HT-29 (cell line): ENCODE data around the gene NMT1. TPM values are rescaled to one million over a fixed set of nuclear protein-coding genes. Genes with fewer than 3 reads are reported as not detected.

Source experiments
- DNase-seq: peaks from one replicate; pipeline ENCODE4 v3.0.0-alpha.2; 2015; ENCODE audit warnings: low spot score
- total RNA-seq: library from RNA; depleted of rRNA; stranded (reverse); fragments of >200 nt; shearing (Covaris generic); gene quantifications from 2 replicates; pipeline ENCODE4 v1.2.3, GENCODE V29; 2014

NMT1 gene
- total RNA-seq, 1 experiment from 2014 or later = 59.2 TPM

DNA sequence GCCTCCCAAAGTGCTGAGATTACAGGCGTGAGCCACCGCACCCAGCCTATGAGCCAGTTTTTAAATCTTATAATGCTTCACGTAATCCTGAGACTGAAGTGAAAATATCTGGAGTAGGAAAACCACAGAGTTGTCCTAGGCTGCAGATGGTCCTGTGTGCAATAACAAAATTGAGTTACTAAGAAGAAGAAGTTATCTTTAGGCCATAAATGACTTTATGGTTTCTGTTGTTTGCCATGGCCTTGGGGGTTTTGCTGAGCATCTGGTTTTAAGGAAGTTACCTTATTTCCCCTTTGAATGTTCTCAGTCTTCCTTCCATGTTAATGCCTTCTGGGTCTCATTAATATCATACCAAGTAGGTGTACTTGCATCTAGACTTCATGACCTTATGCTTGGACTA, 16.5 kb downstream of the NMT1 start:
- no peak for DNase-seq

DNA sequence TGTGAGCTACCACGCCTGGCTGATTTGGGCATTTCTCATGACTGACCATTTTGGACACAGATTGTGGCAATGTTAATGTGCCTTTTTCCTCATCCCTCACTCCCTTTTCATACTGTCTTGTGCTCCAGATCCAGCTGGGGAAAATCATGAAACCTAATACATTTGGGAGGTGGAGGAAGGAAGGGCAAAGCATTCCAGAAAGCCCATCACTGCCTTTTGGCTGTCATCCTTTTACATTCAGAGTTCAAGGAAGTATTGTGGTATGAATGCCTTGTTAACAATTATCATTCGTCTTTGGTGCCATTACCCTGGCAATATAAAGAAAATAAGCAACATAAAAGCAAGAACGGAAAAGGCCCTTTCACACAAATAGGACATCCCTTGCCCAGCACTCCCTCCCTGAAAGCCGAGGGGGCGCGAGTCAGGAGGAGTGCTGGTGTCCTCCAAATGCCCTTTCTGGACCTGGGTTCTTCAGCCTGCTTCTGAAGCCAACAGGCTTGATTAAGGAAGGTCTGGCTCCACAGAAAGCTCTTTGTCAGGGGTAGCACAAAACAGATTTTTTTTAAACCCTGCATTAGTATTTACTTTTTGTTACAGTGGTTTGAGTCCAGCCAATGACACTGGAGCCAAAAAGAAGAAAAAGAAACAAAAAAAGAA, 20.1 kb downstream of the NMT1 start:
- no peak for DNase-seq

DNA sequence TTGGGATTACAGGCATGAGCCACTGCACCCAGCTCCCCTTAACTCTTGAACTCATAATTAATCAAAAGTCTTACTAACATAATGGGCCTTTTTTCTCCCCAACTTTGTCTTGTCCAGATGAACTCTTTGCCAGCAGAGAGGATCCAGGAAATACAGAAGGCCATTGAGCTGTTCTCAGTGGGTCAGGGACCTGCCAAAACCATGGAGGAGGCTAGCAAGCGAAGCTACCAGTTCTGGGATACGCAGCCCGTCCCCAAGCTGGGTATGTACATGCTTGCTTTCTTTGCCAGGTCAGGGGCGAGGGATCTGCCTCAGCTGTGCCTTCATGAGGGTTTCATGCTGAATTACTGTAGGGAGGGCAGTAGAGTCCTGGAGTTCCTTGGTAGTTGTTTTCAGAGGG, 25.3 kb downstream of the NMT1 start:
- DNase-seq = no peak

DNA sequence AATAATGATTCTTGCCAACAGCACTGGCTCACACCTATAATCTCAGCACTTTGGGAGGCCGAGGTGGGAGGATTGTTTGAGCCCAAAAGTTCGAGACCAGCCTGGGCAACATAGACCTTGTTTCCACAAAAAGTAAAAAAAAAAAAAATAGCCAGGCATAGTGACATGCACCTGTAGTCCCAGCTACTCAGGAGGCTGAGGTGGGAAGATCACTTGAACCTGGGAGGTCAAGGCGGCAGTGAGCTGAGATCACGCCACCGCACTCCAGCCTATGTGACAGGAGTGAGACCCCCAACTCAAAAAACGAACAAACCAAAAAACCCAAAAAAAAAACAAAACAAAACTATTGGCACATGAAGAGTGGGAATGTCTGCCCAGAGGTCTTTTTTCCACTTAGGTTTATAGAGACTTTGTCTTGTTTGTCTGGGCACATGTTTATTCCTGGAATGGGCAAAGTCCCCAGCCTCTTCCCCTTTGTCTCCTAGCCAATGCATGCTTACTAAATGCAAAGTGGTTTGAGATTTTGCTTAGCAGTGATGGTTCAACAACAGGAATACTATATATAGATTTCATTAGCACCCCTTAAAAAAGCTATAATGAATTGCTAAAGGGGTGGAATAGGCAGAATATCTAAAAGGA, 25.9 kb downstream of the NMT1 start:
- no peak for DNase-seq

DNA sequence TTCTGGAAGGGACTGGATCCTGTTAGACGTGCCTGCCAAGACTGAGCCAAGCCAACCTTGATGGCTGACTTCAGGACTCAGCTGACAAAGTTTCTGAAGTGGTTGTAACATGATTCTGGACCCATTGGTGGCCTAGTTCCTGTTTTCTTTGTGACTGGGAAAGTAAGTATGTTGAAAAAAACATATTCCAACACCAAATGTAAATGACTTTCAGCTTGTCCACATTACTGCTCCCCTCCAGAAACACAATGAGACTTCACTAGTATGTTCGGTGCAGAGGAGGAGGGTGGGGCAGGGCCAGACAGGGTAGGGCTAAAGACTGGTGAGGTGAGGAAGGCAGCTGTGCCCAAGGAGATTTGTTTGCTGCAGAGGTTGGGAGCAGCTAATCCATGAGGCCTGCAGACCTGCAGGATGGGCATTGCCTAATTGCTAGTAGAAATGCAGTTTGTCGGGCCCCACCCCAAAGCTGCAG, 26.4 kb downstream of the NMT1 start:
- no peak for DNase-seq

DNA sequence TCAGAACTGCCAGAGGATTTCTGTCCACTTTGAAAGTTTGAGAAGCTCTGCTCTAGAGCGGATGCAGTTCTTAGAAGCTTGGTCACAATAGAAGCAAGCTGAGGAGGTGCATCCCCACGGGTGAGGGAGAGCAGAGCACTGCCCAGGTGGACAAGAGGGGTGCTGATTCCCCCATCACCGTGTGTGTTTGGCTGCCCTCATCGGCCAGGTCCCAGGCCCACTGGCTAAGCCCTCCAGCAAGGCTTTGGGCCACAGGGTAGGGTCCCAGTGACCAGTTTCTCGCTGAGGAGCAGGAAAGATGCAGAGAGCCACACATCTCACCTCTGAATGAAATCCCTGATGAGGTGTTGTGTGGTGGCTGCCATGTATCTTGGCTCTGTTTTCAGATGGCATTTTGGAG, 26.9 kb downstream of the NMT1 start:
- no peak for DNase-seq

DNA sequence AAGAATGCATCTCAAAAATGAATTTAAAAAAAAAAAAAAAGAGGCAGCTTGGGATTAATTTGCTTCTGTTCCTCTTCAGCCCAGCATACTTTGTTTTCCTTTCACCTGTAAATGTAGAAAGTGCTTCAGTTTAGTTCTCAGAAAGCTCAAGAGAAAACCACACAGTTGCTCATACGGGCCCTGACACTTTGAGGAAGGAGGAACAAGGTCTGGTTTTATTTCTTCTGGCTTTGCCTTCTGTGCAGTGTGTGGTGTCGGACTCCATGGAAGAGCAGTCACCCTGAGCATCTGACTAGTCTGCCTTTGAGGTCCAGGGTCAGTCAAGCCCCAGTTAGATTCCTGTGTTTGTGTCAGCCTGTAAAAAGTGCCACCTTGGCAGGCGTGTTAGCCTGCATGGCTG, 27.6 kb downstream of the NMT1 start:
- no peak for DNase-seq

DNA sequence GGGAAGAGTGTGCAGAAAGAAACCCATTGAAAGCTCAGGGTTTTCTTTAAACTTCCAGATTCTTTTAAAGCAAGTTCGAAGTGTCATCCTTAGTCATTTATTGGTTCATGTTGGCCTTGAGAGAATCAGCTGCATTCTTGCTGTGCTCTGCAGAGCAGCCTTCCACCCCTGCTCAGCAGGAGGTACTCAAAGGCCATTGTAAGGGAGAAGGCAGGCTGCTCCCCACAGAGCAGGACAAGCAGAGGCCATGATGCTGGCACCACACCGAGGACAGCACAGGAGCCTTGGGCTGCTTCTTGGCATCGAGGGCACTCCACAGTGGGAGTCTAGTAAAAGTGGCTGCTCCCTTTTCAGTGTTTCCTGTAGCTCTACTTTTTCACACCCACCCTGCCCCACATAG, 29.6 kb downstream of the NMT1 start:
- no peak for DNase-seq

DNA sequence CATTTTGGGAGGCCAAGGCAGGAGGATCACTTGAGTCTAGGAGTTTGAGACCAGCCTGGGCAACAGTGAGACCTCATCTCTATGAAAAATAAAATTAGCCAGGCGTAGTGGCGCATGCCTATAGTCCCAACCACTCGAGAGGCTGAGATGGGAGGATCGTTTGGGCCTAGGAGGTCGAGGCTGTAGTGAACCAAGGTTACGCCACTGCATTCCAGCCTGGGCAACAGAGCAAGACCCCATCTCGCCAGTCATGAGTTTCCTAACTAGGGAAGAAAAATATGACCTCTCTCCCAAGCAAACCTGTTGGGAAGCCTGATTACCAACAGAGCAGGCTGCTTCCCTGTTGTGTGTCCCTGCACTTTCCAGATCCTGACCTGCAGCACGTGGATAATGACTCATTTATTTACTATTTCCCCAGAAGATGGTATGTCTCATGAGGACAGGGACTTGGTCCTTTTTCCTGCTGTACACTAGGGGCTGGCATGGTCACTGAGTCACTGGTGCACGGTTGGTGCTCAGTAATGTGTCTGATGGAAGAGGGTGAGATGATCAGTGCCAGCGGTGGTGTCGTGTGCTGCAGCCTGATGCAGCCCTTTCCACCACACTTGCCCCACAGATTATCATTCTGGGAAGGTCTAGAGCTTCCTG, 30.8 kb downstream of the NMT1 start:
- DNase-seq = no peak

DNA sequence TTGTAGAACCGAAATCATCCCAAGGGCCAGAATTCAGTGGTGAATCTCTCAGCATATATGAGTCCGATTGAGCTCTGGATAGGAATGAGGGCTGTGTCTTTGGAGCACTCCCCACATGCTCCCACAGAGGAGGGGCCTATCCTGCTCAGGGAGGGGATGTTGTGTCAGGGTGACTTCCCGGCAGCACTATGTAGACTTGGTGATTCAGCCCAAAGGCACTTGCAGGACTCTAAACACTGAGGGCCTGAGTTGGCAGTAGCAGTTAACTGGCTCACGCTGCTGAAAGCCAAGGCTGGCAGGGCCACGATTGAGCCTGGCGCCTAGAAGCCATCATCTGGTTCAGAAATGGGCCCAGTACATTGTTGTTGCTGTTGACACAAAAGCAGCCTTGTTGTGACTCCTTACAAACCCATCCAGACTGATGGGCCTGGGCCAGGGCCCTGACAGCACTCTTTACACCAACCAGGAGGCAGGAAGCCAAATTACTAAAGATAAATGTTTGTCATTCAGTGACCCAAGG, 31.9 kb downstream of the NMT1 start:
- no peak for DNase-seq

DNA sequence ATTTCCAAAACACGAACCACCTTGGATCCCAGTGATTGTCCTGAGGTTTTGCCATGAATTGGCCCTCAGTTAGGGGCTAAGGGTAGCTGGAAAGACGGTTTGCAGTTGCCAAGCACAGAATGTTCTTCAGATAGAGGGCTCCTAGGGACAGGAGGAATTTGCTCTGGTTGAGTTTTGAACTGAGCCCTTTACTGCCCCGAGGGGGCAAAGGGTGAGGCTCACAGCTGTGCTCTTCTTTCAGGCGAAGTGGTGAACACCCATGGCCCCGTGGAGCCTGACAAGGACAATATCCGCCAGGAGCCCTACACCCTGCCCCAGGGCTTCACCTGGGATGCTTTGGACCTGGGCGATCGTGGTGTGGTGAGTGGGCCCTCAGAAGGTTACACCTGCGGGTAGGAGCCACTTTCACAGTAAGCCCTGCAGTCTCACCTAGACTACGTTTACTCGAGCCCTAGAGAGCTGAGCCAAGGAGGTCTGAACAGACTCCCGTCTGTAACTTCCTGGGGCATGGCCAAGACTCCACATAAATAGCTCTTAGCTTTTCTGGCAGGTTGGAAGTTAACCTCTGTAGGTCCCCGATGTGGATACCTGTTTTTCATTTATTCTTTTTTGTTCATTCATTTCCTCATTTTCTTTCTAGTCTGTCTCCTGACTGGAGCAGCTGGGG, 32.5 kb downstream of the NMT1 start:
- no peak for DNase-seq

DNA sequence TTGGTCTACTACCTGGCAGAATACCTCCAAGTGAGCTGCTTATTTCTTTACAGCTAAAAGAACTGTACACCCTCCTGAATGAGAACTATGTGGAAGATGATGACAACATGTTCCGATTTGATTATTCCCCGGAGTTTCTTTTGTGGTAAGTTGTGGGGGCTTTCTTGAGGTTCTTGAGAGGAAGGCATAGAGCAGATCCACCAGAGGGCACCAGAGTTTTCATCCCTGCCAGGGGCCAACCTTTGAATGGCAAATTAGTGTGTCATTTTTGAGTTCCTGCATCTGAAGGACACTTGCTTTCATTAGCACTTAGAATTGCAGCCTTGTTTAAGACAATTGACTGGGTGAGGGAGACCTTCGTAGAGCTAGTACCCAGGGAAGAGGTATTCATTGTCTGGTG, 35.0 kb downstream of the NMT1 start:
- peak; percentile 64 for DNase-seq

DNA sequence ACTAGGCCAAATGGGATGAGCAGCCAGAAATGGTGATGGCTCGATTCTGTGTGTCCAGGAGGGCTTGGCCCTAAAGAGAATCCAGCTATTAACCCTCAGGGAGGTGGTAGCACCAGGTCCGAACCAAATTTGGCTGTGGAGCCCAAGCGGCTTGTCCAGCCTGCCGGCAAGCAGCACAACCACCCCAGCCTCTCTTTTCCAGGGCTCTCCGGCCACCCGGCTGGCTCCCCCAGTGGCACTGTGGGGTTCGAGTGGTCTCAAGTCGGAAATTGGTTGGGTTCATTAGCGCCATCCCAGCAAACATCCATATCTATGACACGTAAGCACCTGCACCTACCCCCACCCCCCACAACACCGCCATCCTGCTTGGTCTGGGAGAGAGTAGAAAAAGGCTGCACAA, 35.8 kb downstream of the NMT1 start:
- DNase-seq = no peak

DNA sequence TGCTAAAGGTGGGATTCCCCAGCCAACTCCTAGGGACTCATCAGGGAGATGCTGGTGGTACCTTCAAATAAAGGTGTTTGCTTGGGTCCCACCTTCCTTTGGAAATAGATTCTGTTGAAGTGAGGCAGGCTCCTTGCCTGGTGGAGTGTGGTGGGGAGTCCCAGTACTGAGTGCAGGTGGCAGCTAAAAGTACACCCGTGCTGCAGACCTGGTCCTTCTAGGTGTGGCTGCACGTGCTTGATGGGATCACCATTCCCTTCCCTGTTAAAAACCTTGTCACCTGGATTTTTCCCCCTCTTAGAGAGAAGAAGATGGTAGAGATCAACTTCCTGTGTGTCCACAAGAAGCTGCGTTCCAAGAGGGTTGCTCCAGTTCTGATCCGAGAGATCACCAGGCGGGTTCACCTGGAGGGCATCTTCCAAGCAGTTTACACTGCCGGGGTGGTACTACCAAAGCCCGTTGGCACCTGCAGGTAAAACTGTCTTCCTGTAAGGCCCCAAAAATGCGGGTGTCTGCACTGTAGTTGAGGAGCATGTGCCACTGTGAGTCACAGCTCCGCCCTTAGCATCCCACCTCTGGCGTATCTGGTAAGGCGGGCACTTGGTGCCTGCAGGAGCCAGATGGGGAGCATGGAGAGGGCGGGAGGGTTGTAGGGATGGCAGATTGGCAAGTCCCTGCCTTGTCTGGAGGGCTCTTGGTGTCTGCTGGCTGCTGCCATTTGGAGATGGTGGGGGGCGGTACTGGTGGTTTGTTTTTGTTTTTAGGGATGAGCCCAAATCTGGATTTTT, 37.2 kb downstream of the NMT1 start:
- DNase-seq = peak; percentile 61

DNA sequence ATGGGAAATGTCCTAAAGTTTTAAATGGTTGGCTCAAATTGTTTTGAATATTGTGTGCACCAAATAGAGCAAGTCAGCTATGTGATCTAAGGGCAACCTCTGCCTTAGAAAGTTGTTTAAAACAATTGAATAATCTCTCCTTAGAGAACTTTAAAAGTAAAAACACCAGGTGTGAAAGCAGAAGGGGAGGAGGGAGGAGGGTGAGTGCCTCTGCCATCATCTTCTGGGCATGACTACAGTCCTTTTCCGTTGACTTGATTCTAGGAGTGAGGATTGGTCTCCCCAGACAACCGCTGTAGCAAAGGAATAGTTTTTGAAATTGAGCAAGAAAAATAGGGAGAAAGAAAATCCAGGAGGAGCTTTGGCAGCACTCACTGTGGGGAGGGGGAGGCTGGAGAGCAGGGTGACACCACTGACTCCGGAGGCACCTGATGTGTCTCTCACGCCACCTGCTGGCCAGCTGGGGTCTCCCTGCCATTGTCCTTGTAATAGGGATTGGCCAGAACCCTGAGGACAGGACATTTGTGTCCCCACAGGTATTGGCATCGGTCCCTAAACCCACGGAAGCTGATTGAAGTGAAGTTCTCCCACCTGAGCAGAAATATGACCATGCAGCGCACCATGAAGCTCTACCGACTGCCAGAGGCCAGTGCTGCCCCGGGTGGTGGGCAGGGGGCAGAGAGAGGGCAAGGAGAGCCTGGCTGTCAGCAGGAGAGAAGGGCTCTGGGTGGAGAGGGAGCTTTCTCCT, 37.9 kb downstream of the NMT1 start:
- peak; percentile 93 for DNase-seq

DNA sequence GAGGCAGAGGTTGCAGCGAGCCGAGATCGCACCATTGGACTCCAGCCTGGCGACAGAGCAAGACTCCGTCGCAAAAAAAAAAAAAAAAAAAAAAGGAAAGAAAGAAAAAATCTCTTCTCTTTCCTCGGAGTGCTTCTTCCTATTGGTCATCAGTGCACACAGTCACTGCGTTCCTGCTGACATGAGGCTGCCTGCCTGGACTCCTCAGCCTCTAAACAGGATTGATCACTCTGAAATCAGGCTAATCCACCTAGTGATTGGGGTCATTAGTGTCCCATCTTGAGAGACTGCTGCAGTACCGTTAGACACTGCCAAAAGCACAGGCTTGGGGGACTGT, 40.4 kb downstream of the NMT1 start:
- no peak for DNase-seq

DNA sequence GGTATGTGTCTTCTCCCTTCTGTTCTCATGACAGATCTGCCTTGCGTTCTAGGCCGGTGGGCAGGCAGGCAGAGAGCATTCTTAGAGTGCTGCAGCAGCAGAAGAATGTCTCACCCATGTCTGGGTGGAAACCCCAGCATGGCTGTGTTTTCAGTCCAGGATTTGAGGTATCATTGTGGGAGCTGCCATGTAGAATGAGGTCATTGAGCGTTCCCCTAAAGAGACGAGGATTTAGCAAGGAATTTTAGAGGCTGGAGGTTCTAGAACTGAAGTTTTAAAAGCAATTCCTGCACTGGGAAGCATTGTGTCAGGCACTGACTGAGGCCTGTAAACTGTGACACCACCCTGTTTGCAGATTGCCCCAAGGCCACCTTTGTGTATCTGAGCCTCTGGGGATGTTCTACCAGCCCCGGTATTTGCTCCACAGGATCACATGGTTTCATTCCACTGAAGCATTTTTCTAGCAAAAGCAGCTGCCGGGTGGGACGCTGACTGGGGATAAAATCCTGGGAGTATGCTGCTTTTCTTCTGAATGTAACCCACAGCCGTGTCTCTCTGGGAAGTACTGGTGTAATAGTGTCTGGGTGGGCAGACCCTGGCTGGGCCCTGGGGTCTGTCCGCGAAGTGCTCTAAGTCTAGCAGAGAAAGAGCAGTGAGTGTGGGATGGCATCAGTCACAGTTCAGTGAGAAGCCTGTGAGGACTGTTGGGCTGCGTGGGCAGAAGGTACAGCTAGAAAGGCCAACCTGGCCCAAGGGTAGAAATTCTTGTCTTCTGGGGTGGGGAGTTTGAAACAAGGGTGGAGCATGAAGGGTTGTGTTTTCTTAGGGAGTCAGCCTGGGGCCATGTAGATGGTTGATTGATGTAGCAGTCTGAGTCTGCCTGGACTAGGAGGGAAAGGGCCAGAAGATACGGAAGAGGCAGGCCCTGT, 41.0 kb downstream of the NMT1 start:
- DNase-seq = peak; percentile 84

DNA sequence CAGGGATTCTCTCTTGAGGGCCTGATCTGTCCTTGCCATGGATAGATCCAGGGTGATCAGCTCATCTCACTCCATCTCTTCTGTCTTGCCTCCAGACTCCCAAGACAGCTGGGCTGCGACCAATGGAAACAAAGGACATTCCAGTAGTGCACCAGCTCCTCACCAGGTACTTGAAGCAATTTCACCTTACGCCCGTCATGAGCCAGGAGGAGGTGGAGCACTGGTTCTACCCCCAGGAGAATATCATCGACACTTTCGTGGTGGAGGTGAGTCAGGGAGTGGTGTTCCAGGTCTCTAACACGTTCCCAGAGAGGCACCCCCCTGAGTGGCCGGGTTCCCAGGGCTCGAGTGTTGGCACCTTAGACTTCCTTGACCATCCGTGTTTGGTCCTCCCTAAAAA, 41.7 kb downstream of the NMT1 start:
- no peak for DNase-seq

DNA sequence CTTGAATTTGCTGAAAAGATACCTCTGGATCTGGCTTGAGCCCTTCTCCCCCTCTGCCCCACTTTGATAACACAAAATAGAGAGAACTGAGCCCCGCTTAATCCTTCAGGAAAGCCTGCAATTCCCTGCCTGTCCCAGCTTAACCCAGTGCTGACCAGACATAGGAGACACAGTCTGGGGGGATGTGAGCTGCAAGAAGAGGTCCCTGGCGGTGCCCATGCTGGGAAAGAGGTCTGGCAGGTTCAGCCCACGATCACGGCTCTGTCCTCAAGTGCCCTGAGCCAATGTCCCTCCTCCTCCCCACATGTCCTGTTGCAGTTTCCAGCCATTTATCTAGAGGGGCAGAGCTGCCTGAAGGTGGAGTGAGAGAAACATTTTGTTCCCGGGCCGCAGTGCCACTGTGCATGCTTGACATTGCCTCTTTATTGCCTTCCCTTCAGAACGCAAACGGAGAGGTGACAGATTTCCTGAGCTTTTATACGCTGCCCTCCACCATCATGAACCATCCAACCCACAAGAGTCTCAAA, 42.2 kb downstream of the NMT1 start:
- no peak for DNase-seq

DNA sequence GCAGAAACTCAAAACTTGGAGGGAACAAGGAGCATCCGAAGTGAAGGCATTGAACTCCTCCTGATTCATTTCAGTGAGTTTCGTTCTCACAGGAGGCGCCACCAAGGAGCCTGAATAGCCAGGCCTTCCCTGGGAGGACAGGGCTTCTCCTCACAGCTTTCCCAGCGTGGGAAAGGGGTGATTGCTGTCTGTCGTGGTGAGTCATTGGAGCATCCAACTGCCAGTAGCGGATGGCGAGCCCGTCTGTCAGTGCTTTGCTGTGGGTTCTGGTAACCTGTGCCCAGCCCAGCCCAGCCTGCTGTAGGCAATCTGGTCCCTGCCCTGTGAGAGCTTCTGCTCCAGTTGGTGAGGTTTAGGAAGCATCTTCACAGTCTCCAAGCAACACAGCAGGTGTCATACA, 42.9 kb downstream of the NMT1 start:
- DNase-seq = no peak
